SK-N-SH (cell line): ENCODE results near the gene C17orf75. TPM values are rescaled to one million over a fixed set of nuclear protein-coding genes. Genes with fewer than 3 reads are reported as not detected.
"Not testable (repeated sequence)": the region's sequence is repeated elsewhere in the genome, so short reads cannot be mapped to it uniquely, and the experiment has no call there.

ENCODE experiments used
- CTCF ChIA-PET: fragments of 300-600, 350-600 bp; formaldehyde crosslinking; extraction: SDS; loops from one replicate; lab custom pipeline; 2021; lab: Yijun Ruan, JAX
- POLR2A ChIA-PET: fragments of 350-600 bp; sonication (Branson Sonifier 250); formaldehyde crosslinking; extraction: SDS; loops from one replicate; lab custom pipeline; 2020; ENCODE audit warnings: antibody characterized with exemption, inconsistent platforms; lab: Yijun Ruan, JAX
- DNase-seq: peaks from one replicate; pipeline ENCODE4 v3.0.0; 2012
- H2AFZ ChIP-seq: fragments of 200-600 bp; sonication (generic); 2 replicates; pipeline ENCODE4 v1.8.1; 2016; ENCODE audit warnings: antibody characterized with exemption, mild to moderate bottlenecking, low read depth
- H3F3A ChIP-seq: fragments of 200-600 bp; sonication (generic); replicated peaks from 2 replicates; pipeline ENCODE3; 2016; ENCODE audit warnings: antibody characterized with exemption, mild to moderate bottlenecking; ENCODE audit not compliant: insufficient read depth
- H3K27ac ChIP-seq, 2 experiments: fragments of 200-500 bp in 1 of 2; fragments of 200-600 bp in 1 of 2; sonication (Bioruptor generic) in 1 of 2; sonication (generic), shearing (Covaris generic) in 1 of 2; 2 replicates each; pipeline versions ENCODE4 v1.5.1 to v1.6.1; 2014 to 2016; ENCODE audit warnings: low read depth in 2 of 2, inconsistent platforms in 1 of 2, low read length in 1 of 2, mild to moderate bottlenecking in 1 of 2, mixed read lengths in 1 of 2
- H3K27me3 ChIP-seq: fragments of 200-600 bp; sonication (generic), shearing (Covaris generic); 2 replicates; pipeline ENCODE4 v1.6.1; 2016; ENCODE audit warnings: mixed run types; ENCODE audit not compliant: insufficient read depth
- H3K36me3 ChIP-seq, 2 experiments: fragments of 200-500 bp in 1 of 2; fragments of 200-600 bp in 1 of 2; sonication (Bioruptor generic) in 1 of 2; sonication (generic) in 1 of 2; replicated peaks in 1 of 2; 2 replicates each; pipeline versions ENCODE3 to v1.5.1; 2014 to 2016; ENCODE audit warnings: low read length in 1 of 2, mild to moderate bottlenecking in 1 of 2; ENCODE audit not compliant: insufficient read depth in 2 of 2, control insufficient read depth in 1 of 2
- H3K4me1 ChIP-seq, 2 experiments: fragments of 200-500 bp in 1 of 2; fragments of 200-600 bp in 1 of 2; sonication (Bioruptor generic) in 1 of 2; sonication (generic), shearing (Covaris generic) in 1 of 2; 2 replicates each; pipeline versions ENCODE4 v1.5.1 to v1.6.1; 2014 to 2016; ENCODE audit warnings: low read depth in 1 of 2, low read length in 1 of 2, mixed run types in 1 of 2; ENCODE audit not compliant: insufficient read depth in 2 of 2, control insufficient read depth in 1 of 2
- H3K4me2 ChIP-seq: fragments of 200-600 bp; sonication (generic), shearing (Covaris generic); 2 replicates; pipeline ENCODE4 v1.6.1; 2017; ENCODE audit warnings: mixed run types
- H3K4me3 ChIP-seq, 2 experiments: fragments of 200-500 bp in 1 of 2; fragments of 200-600 bp in 1 of 2; sonication (Bioruptor generic) in 1 of 2; sonication (generic), shearing (Covaris generic) in 1 of 2; 2 replicates each; pipeline versions ENCODE4 v1.5.1 to v1.8.1; 2014 to 2016; ENCODE audit warnings: low read depth in 2 of 2, inconsistent platforms in 1 of 2, low read length in 1 of 2, mild to moderate bottlenecking in 1 of 2, mixed read lengths in 1 of 2, moderate library complexity in 1 of 2
- H3K79me2 ChIP-seq: fragments of 200-600 bp; sonication (generic); 2 replicates; pipeline ENCODE4 v1.8.1; 2017; ENCODE audit warnings: mild to moderate bottlenecking; ENCODE audit not compliant: insufficient read depth
- H3K9ac ChIP-seq: fragments of 200-600 bp; sonication (generic); 2 replicates; pipeline ENCODE4 v1.6.1; 2017; ENCODE audit warnings: mixed run types
- H3K9me2 ChIP-seq: fragments of 200-600 bp; sonication (generic); 2 replicates; pipeline ENCODE4 v1.6.1; 2017; ENCODE audit warnings: mixed run types
- H3K9me3 ChIP-seq: fragments of 200-600 bp; sonication (generic); 2 replicates; pipeline ENCODE4 v1.6.1; 2017; ENCODE audit warnings: mixed run types, mild to moderate bottlenecking, moderate library complexity
- H4K20me1 ChIP-seq: fragments of 200-600 bp; sonication (generic); 2 replicates; pipeline ENCODE4 v1.6.1; 2017; ENCODE audit warnings: mild to moderate bottlenecking, mixed run types; ENCODE audit not compliant: insufficient read depth
- ELF1 ChIP-seq: IDR thresholded peaks from 2 replicates; pipeline ENCODE4 v1.4.0; 2012
- FOXJ3 ChIP-seq: sonication (generic); formaldehyde crosslinking; IDR thresholded peaks from 2 replicates; pipeline ENCODE4 v1.5.1; 2020; ENCODE audit warnings: mild to moderate bottlenecking, missing genetic modification reagents
- FOXM1 ChIP-seq: IDR thresholded peaks from 2 replicates; pipeline ENCODE4 v1.4.0; 2012; ENCODE audit warnings: low read depth, mild to moderate bottlenecking
- GATA2 ChIP-seq: sonication (generic); formaldehyde crosslinking; IDR thresholded peaks from 2 replicates; pipeline ENCODE4 v1.5.0; 2020; ENCODE audit warnings: mild to moderate bottlenecking, missing genetic modification reagents
- JUND ChIP-seq: IDR thresholded peaks from 2 replicates; pipeline ENCODE4 v1.4.0; 2012
- MAX ChIP-seq: IDR thresholded peaks from 2 replicates; pipeline ENCODE4 v1.4.0; 2012; ENCODE audit warnings: low read depth
- MEF2A ChIP-seq: IDR thresholded peaks from 2 replicates; pipeline ENCODE4 v1.4.0; 2012; ENCODE audit warnings: low read depth, borderline replicate concordance
- NFIC ChIP-seq: IDR thresholded peaks from 2 replicates; pipeline ENCODE4 v1.4.0; 2012; ENCODE audit warnings: borderline replicate concordance
- NRF1 ChIP-seq: IDR thresholded peaks from 2 replicates; pipeline ENCODE4 v1.6.1; 2012; ENCODE audit warnings: low read depth, mild to moderate bottlenecking, low read length
- RAD21 ChIP-seq: IDR thresholded peaks from 2 replicates; pipeline ENCODE4 v1.6.1; 2012; ENCODE audit warnings: mild to moderate bottlenecking, low read length
- RCOR1 ChIP-seq: fragments of 150-350 bp; IDR thresholded peaks from 2 replicates; pipeline ENCODE4 v1.6.1; 2017; ENCODE audit warnings: antibody characterized with exemption, low read length
- RFX5 ChIP-seq: IDR thresholded peaks from 2 replicates; pipeline ENCODE4 v1.6.1; 2012; ENCODE audit warnings: mild to moderate bottlenecking, improper control_type of control experiment, low read length
- RXRA ChIP-seq: IDR thresholded peaks from 2 replicates; pipeline ENCODE4 v1.4.0; 2012; ENCODE audit warnings: low read depth, mild to moderate bottlenecking, borderline replicate concordance
- TAF1 ChIP-seq: IDR thresholded peaks from 2 replicates; pipeline ENCODE4 v1.6.1; 2012; ENCODE audit warnings: low read depth, mild to moderate bottlenecking, low read length, moderate library complexity, borderline replicate concordance
- TCF12 ChIP-seq: IDR thresholded peaks from 2 replicates; pipeline ENCODE4 v1.4.0; 2012
- TEAD4 ChIP-seq: IDR thresholded peaks from 2 replicates; pipeline ENCODE4 v1.4.0; 2012; ENCODE audit warnings: mild to moderate bottlenecking, borderline replicate concordance; ENCODE audit not compliant: insufficient read depth
- WGBS: methylation state at CpG from one replicate; pipeline ENCODE4 v1.1.6; 2017; ENCODE audit warnings: low lambda C conversion rate; 5-methylcytosine and 5-hydroxymethylcytosine counted together
- polyA plus RNA-seq, 3 experiments: library from polyadenylated mRNA; depleted of rRNA; stranded (reverse); fragments of >200 nt; gene quantifications; 2 replicates each; pipeline ENCODE4 v1.2.3, GENCODE V29; 2012
- TF ChIP-seq, protein P1 (sequence below): fragments of 200-600 bp; sonication (generic); IDR thresholded peaks from 2 replicates; pipeline ENCODE4 v1.6.1; 2017; ENCODE audit warnings: antibody characterized with exemption, mild to moderate bottlenecking, moderate library complexity
- TF ChIP-seq, protein P2 (sequence below): IDR thresholded peaks from 2 replicates; pipeline ENCODE4 v1.4.0; 2012; ENCODE audit warnings: low read depth, borderline replicate concordance
- TF ChIP-seq, protein P3 (sequence below): IDR thresholded peaks from 2 replicates; pipeline ENCODE4 v1.4.0; 2012; ENCODE audit warnings: low read depth, borderline replicate concordance

Gene C17orf75
- polyA plus RNA-seq, 1 of the 3 experiments (the other 2 are of a cell fraction), result 14.2 TPM

DNA sequence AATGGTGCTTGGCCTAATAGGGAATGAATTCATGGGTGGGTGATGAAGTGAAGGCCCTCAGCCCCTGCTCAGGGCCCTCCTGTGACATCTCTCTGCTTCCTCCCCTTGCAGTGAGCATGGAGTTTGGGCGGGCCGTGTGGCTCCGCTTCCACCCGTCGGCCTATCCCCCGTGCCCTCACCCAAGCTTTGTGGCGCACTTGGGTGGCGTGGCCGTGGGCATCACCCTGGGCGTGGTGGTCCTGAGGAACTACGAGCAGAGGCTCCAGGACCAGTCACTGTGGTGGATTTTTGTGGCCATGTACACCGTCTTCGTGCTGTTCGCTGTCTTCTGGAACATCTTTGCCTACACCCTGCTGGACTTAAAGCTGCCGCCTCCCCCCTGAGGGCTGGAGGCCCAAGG, 21.1 kb downstream of the C17orf75 start:
- Histone ChIP-seq H3K4me1 (peaks cover 8 to 9% of the 10 kb centered on the region in 2 experiments; a peak in 1 of 4 replicates), H4K20me1 (no peaks in the 10 kb centered on the region), H3K27me3 (no peaks in the 10 kb centered on the region), H3K79me2 (no peaks in the 10 kb centered on the region), H3K9me3 (no peaks in the 10 kb centered on the region), H2AFZ (no peak overlapping the region), H3K36me3 (no peaks in the 10 kb centered on the region), H3K4me3 (no peak overlapping the region), H3K4me2 (no peak overlapping the region), H3K9ac (no peak overlapping the region), H3K9me2 (no peaks in the 10 kb centered on the region), H3F3A (no peaks in the 10 kb centered on the region), H3K27ac (no peak overlapping the region)
- TF ChIP-seq RXRA, result no peak
- TF ChIP-seq, protein P1, sequence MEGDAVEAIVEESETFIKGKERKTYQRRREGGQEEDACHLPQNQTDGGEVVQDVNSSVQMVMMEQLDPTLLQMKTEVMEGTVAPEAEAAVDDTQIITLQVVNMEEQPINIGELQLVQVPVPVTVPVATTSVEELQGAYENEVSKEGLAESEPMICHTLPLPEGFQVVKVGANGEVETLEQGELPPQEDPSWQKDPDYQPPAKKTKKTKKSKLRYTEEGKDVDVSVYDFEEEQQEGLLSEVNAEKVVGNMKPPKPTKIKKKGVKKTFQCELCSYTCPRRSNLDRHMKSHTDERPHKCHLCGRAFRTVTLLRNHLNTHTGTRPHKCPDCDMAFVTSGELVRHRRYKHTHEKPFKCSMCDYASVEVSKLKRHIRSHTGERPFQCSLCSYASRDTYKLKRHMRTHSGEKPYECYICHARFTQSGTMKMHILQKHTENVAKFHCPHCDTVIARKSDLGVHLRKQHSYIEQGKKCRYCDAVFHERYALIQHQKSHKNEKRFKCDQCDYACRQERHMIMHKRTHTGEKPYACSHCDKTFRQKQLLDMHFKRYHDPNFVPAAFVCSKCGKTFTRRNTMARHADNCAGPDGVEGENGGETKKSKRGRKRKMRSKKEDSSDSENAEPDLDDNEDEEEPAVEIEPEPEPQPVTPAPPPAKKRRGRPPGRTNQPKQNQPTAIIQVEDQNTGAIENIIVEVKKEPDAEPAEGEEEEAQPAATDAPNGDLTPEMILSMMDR, result no peak
- TF ChIP-seq, protein P2, sequence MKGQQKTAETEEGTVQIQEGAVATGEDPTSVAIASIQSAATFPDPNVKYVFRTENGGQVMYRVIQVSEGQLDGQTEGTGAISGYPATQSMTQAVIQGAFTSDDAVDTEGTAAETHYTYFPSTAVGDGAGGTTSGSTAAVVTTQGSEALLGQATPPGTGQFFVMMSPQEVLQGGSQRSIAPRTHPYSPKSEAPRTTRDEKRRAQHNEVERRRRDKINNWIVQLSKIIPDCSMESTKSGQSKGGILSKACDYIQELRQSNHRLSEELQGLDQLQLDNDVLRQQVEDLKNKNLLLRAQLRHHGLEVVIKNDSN, result no peak
- TF ChIP-seq RCOR1, result no peak
- no peak for TF ChIP-seq MEF2A
- TF ChIP-seq, protein P3, sequence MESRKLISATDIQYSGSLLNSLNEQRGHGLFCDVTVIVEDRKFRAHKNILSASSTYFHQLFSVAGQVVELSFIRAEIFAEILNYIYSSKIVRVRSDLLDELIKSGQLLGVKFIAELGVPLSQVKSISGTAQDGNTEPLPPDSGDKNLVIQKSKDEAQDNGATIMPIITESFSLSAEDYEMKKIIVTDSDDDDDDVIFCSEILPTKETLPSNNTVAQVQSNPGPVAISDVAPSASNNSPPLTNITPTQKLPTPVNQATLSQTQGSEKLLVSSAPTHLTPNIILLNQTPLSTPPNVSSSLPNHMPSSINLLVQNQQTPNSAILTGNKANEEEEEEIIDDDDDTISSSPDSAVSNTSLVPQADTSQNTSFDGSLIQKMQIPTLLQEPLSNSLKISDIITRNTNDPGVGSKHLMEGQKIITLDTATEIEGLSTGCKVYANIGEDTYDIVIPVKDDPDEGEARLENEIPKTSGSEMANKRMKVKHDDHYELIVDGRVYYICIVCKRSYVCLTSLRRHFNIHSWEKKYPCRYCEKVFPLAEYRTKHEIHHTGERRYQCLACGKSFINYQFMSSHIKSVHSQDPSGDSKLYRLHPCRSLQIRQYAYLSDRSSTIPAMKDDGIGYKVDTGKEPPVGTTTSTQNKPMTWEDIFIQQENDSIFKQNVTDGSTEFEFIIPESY, result no peak
- no peak for TF ChIP-seq TAF1
- TF ChIP-seq NFIC, result no peak
- no peak for TF ChIP-seq FOXM1
- TF ChIP-seq RAD21, result no peak
- no peak for TF ChIP-seq ELF1
- TF ChIP-seq MAX, result no peak
- TF ChIP-seq TEAD4, result no peak
- TF ChIP-seq RFX5, result no peak
- no peak for TF ChIP-seq JUND
- no peak for TF ChIP-seq FOXJ3 (CRISPR knock-in tag)
- no peak for TF ChIP-seq TCF12
- TF ChIP-seq NRF1, result no peak
- TF ChIP-seq GATA2 (CRISPR knock-in tag), result no peak
- no peak for DNase-seq
- ChIA-PET POLR2A (no interaction called here), CTCF (interaction anchor here (0.7 to 11.5 kb wide), 8 partner anchors 10 to 178 kb away, joined by 3 to 192 read pairs (median 6); no protein-coding TSS in a partner anchor)
- 92% methylated on average over 12 of the region's 15 CpGs for WGBS

- H3K4me1 ChIP-seq, H3K27ac ChIP-seq, H2AFZ ChIP-seq, H3K9me2 ChIP-seq, H3K9me3 ChIP-seq, H3K36me3 ChIP-seq, POLR2A ChIA-PET, DNase-seq, H3F3A ChIP-seq, H4K20me1 ChIP-seq, H3K79me2 ChIP-seq, H3K4me3 ChIP-seq, H3K4me2 ChIP-seq, H3K27me3 ChIP-seq, H3K9ac ChIP-seq: not testable (repeated sequence)
- CTCF ChIA-PET, result interaction anchor here (0.6 to 11.5 kb wide), 23 partner anchors 9 to 413 kb away, joined by 3 to 192 read pairs (median 4); no protein-coding TSS in a partner anchor
- WGBS, result 89% methylated on average over 6 of the region's 6 CpGs
Observed at GRCh38 chr17:32320080-32320479, 21.9 kb downstream of the C17orf75 start.
